Neural cell (in vitro differentiated cells): ENCODE measurements around the gene AK8. TPM values are rescaled to one million over a fixed set of nuclear protein-coding genes. Genes with fewer than 3 reads are reported as not detected.

Experiments used
- H2AFZ ChIP-seq: fragments of 200-600, 300-800 bp; sonication (generic), shearing (Covaris generic); 2 replicates; pipeline ENCODE4 v1.6.0; 2014; ENCODE audit warnings: low read depth, mild to moderate bottlenecking, antibody characterized with exemption, low read length, moderate library complexity
- H3F3A ChIP-seq: fragments of 200-600 bp; shearing (Covaris generic); 2 replicates; pipeline ENCODE4 v1.6.1; 2016; ENCODE audit warnings: mild to moderate bottlenecking, moderate library complexity, mixed read lengths, antibody characterized with exemption, low read length; ENCODE audit not compliant: insufficient read depth, poor library complexity, severe bottlenecking
- H3K27ac ChIP-seq: fragments of 200-600, 300-800 bp; sonication (generic), shearing (Covaris generic); 2 replicates; pipeline ENCODE4 v1.5.1; 2014; ENCODE audit warnings: mild to moderate bottlenecking, low read length, moderate library complexity
- H3K27me3 ChIP-seq: fragments of 300-800, 200-600 bp; sonication (generic), shearing (Covaris generic); 2 replicates; pipeline ENCODE4 v1.6.0; 2014; ENCODE audit warnings: mild to moderate bottlenecking, low read depth, low read length, moderate library complexity; ENCODE audit not compliant: insufficient read depth
- H3K36me3 ChIP-seq: fragments of 300-800, 200-600 bp; sonication (generic), shearing (Covaris generic); 2 replicates; pipeline ENCODE4 v1.5.1; 2014; ENCODE audit warnings: mild to moderate bottlenecking, antibody characterized with exemption, low read length, moderate library complexity; ENCODE audit not compliant: insufficient read depth
- H3K4me2 ChIP-seq: fragments of 300-800, 200-600 bp; sonication (generic), shearing (Covaris generic); 2 replicates; pipeline ENCODE4 v1.6.0; 2014; ENCODE audit warnings: mild to moderate bottlenecking, low read length
- H3K4me3 ChIP-seq: fragments of 300-800, 200-600 bp; sonication (generic), shearing (Covaris generic); 2 replicates; pipeline ENCODE4 v1.5.1; 2014; ENCODE audit warnings: mild to moderate bottlenecking, low read length, moderate library complexity
- H3K79me2 ChIP-seq: fragments of 200-600 bp; shearing (Covaris generic); replicated peaks from 2 replicates; pipeline ENCODE4 v1.6.0; 2014; ENCODE audit warnings: mild to moderate bottlenecking, low read length, moderate library complexity; ENCODE audit not compliant: insufficient read depth
- H3K9ac ChIP-seq: fragments of 300-800, 200-600 bp; sonication (generic), shearing (Covaris generic); 2 replicates; pipeline ENCODE4 v1.6.1; 2016; ENCODE audit warnings: mild to moderate bottlenecking, low read length, mixed read lengths
- H3K9me2 ChIP-seq: fragments of 200-600 bp; shearing (Covaris generic); 2 replicates; pipeline ENCODE4 v1.6.1; 2016; ENCODE audit warnings: mild to moderate bottlenecking, low read length, mixed read lengths; ENCODE audit not compliant: insufficient read depth
- H3K9me3 ChIP-seq: fragments of 200-600, 300-800 bp; sonication (generic), shearing (Covaris generic); 2 replicates; pipeline ENCODE4 v1.6.1; 2016; ENCODE audit warnings: mild to moderate bottlenecking, mixed run types, low read length, moderate library complexity, mixed read lengths
- H4K20me1 ChIP-seq: fragments of 200-600 bp; shearing (Covaris generic); 2 replicates; pipeline ENCODE4 v1.6.1; 2016; ENCODE audit warnings: mild to moderate bottlenecking, mixed run types; ENCODE audit not compliant: insufficient read depth
- EP300 ChIP-seq: fragments of 450-650 bp; conservative IDR thresholded peaks from 2 replicates; pipeline ENCODE4 v1.6.1; 2014; ENCODE audit warnings: antibody characterized with exemption, mild to moderate bottlenecking, moderate library complexity; ENCODE audit not compliant: poor library complexity, severe bottlenecking
- EZH2 ChIP-seq: fragments of 200-600, 300-800 bp; shearing (Covaris generic), sonication (generic); IDR thresholded peaks from 2 replicates; pipeline ENCODE4 v1.6.1; 2014; ENCODE audit warnings: antibody characterized with exemption, low read length, borderline replicate concordance, mild to moderate bottlenecking; ENCODE audit not compliant: insufficient read depth, poor library complexity, severe bottlenecking
- MXI1 ChIP-seq: fragments of 450-650 bp; conservative IDR thresholded peaks from 2 replicates; pipeline ENCODE4 v1.6.1; 2014; ENCODE audit warnings: antibody characterized with exemption, mild to moderate bottlenecking; ENCODE audit not compliant: poor library complexity, severe bottlenecking
- POLR2AphosphoS5 ChIP-seq: IDR thresholded peaks from 2 replicates; pipeline ENCODE4 v1.6.1; 2012
- RAD21 ChIP-seq: fragments of 450-650 bp; conservative IDR thresholded peaks from 2 replicates; pipeline ENCODE4 v1.6.1; 2014; ENCODE audit warnings: antibody characterized with exemption, mild to moderate bottlenecking, moderate library complexity
- SMC3 ChIP-seq: fragments of 450-650 bp; conservative IDR thresholded peaks from 2 replicates; pipeline ENCODE4 v1.6.1; 2014; ENCODE audit warnings: antibody characterized with exemption, mild to moderate bottlenecking, moderate library complexity; ENCODE audit not compliant: poor library complexity
- TAF1 ChIP-seq: IDR thresholded peaks from 2 replicates; pipeline ENCODE4 v1.6.1; 2012; ENCODE audit warnings: low read depth
- polyA plus RNA-seq: library from polyadenylated mRNA; depleted of rRNA; stranded (reverse); fragments of >200 nt; gene quantifications from 2 replicates; pipeline ENCODE4 v1.2.3, GENCODE V29; 2014
- TF ChIP-seq, protein P1 (sequence below): fragments of 450-650 bp; IDR thresholded peaks from 2 replicates; pipeline ENCODE4 v1.5.1; 2014; ENCODE audit warnings: antibody characterized with exemption, mild to moderate bottlenecking, moderate library complexity; ENCODE audit not compliant: poor library complexity, severe bottlenecking
- TF ChIP-seq, protein P2 (sequence below): IDR thresholded peaks from 2 replicates; pipeline ENCODE4 v1.6.1; 2012; ENCODE audit warnings: borderline replicate concordance

AK8 gene
- polyA plus RNA-seq, 1 donor from 2014 or later: 0.71 TPM

DNA sequence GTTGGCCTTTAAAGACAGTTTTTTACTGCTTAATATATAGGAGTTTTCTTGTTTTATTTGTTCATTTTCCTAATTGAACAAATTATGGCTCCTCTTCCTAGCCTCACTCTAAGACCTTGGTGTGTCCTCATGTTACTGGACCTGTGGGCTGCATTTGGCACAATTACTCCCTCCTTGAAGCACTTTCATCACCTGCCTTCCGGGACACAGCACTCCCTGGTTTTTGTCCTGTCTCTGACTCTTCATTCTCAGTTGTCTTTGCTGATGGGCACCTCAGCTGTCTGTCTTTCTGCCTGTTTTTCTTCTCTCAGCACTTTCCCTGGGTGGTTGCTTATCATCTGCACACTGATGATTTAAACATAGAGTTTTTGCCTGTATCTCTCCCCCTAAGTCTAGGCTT, 194.2 kb downstream of the AK8 start:
- Histone ChIP-seq H3K27ac (no peak overlapping the region), H3K9ac (no peak overlapping the region), H3K36me3 (peaks cover 5% of the 10 kb centered on the region), H3F3A (no peaks in the 10 kb centered on the region), H3K27me3 (no peaks in the 10 kb centered on the region), H2AFZ (no peak overlapping the region), H4K20me1 (no peaks in the 10 kb centered on the region), H3K9me3 (no peaks in the 10 kb centered on the region), H3K4me2 (no peak overlapping the region), H3K4me3 (no peak overlapping the region), H3K79me2 (peaks cover 30% of the 10 kb centered on the region), H3K9me2 (no peaks in the 10 kb centered on the region)
- TF ChIP-seq POLR2AphosphoS5: no peak
- TF ChIP-seq SMC3: no peak
- TF ChIP-seq, protein P1, sequence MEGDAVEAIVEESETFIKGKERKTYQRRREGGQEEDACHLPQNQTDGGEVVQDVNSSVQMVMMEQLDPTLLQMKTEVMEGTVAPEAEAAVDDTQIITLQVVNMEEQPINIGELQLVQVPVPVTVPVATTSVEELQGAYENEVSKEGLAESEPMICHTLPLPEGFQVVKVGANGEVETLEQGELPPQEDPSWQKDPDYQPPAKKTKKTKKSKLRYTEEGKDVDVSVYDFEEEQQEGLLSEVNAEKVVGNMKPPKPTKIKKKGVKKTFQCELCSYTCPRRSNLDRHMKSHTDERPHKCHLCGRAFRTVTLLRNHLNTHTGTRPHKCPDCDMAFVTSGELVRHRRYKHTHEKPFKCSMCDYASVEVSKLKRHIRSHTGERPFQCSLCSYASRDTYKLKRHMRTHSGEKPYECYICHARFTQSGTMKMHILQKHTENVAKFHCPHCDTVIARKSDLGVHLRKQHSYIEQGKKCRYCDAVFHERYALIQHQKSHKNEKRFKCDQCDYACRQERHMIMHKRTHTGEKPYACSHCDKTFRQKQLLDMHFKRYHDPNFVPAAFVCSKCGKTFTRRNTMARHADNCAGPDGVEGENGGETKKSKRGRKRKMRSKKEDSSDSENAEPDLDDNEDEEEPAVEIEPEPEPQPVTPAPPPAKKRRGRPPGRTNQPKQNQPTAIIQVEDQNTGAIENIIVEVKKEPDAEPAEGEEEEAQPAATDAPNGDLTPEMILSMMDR: no peak
- TF ChIP-seq EP300: no peak
- no peak for TF ChIP-seq TAF1
- TF ChIP-seq MXI1: no peak
- TF ChIP-seq, protein P2, sequence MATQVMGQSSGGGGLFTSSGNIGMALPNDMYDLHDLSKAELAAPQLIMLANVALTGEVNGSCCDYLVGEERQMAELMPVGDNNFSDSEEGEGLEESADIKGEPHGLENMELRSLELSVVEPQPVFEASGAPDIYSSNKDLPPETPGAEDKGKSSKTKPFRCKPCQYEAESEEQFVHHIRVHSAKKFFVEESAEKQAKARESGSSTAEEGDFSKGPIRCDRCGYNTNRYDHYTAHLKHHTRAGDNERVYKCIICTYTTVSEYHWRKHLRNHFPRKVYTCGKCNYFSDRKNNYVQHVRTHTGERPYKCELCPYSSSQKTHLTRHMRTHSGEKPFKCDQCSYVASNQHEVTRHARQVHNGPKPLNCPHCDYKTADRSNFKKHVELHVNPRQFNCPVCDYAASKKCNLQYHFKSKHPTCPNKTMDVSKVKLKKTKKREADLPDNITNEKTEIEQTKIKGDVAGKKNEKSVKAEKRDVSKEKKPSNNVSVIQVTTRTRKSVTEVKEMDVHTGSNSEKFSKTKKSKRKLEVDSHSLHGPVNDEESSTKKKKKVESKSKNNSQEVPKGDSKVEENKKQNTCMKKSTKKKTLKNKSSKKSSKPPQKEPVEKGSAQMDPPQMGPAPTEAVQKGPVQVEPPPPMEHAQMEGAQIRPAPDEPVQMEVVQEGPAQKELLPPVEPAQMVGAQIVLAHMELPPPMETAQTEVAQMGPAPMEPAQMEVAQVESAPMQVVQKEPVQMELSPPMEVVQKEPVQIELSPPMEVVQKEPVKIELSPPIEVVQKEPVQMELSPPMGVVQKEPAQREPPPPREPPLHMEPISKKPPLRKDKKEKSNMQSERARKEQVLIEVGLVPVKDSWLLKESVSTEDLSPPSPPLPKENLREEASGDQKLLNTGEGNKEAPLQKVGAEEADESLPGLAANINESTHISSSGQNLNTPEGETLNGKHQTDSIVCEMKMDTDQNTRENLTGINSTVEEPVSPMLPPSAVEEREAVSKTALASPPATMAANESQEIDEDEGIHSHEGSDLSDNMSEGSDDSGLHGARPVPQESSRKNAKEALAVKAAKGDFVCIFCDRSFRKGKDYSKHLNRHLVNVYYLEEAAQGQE: no peak
- TF ChIP-seq EZH2: no peak
- TF ChIP-seq RAD21: no peak

DNA sequence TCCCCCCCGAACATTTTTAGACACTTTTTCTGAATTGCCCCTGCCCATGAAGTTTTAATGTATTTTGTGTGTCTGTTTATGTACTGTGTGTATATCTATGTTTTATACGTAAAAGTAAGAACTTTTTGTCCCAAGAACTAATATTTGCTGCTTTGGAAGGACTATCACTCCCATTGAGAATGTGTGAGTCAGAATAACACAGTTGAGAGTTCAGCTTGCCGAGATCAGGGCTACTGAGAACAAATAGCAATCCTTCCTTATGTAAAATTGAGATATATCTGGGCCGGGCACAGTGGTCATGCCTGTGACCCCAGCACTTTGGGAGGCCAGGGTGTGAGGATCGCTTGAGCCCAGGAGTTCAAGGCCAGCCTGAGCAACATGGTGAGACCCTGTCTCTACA, 196.5 kb downstream of the AK8 start:
- no peak overlapping the region for H3K9ac ChIP-seq
- H3K4me2 ChIP-seq: no peak overlapping the region
- no peaks in the 10 kb centered on the region for H3K9me2 ChIP-seq
- no peaks in the 10 kb centered on the region for H4K20me1 ChIP-seq
- H3K4me3 ChIP-seq: no peak overlapping the region
- H3F3A ChIP-seq: no peaks in the 10 kb centered on the region
- no peaks in the 10 kb centered on the region for H3K9me3 ChIP-seq
- peaks cover 5% of the 10 kb centered on the region for H3K36me3 ChIP-seq
- no peak overlapping the region for H3K27ac ChIP-seq
- no peaks in the 10 kb centered on the region for H3K27me3 ChIP-seq
- no peak overlapping the region for H2AFZ ChIP-seq
- H3K79me2 ChIP-seq: peaks cover 41% of the 10 kb centered on the region
- TF ChIP-seq, protein P2: no peak
- TF ChIP-seq POLR2AphosphoS5 (no peak), TAF1 (no peak), MXI1 (no peak), EZH2 (no peak)
